ENCODE measurements around the gene HK1. TPM values are rescaled to one million over a fixed set of nuclear protein-coding genes. Genes with fewer than 3 reads are reported as not detected.
A peak's percentile ranks its signal among the peaks of the same experiment; 100 is the strongest.

Gene HK1
- total and polyA plus RNA-seq, 2 donors = 37.5 to 130 TPM

GRCh38 chr10:69398466-69398865 is 120.2 kb downstream of the HK1 start:
- H3K36me3 ChIP-seq (ENCODE audit: insufficient read depth) = peaks cover 2% of the 10 kb centered on the region
- 53% methylated on average over 16 of the region's 16 CpGs for WGBS
- no peaks in the 10 kb centered on the region for H3K4me1 ChIP-seq (ENCODE audit: insufficient read depth)
- H3K27ac ChIP-seq (ENCODE audit: low read depth) = no peak overlapping the region
- DNase-seq (ENCODE audit: extremely low spot score) = no peak
- H3K4me3 ChIP-seq (ENCODE audit: low read depth, low read length) = no peak overlapping the region

- Histone ChIP-seq H3K4me1 (ENCODE audit: insufficient read depth) (no peaks in the 10 kb centered on the region), H3K4me3 (ENCODE audit: low read depth, low read length) (no peak overlapping the region), H3K36me3 (ENCODE audit: insufficient read depth) (peaks cover 2% of the 10 kb centered on the region), H3K27ac (ENCODE audit: low read depth) (no peak overlapping the region)
- WGBS = 89% methylated on average over 23 of the region's 23 CpGs
- DNase-seq (ENCODE audit: extremely low spot score) = no peak
Measured at GRCh38 chr10:69400936-69401335, 122.6 kb downstream of the HK1 start.

GRCh38 chr10:69401416-69401815 is 123.1 kb downstream of the HK1 start:
- 88% methylated on average over 11 of the region's 11 CpGs for WGBS
- Histone ChIP-seq H3K36me3 (ENCODE audit: insufficient read depth) (peaks cover 2% of the 10 kb centered on the region), H3K4me3 (ENCODE audit: low read depth, low read length) (no peak overlapping the region), H3K27ac (ENCODE audit: low read depth) (no peak overlapping the region), H3K4me1 (ENCODE audit: insufficient read depth) (no peaks in the 10 kb centered on the region)
- DNase-seq (ENCODE audit: extremely low spot score) = no peak

- 61% methylated on average over 6 of the region's 6 CpGs for WGBS
- H3K4me1 ChIP-seq (ENCODE audit: insufficient read depth) = no peaks in the 10 kb centered on the region
Measured at GRCh38 chr10:69402386-69402785, 124.1 kb downstream of the HK1 start.

GRCh38 chr10:69403066-69403465 is 124.8 kb downstream of the HK1 start:
- H3K4me1 ChIP-seq (ENCODE audit: insufficient read depth) = no peaks in the 10 kb centered on the region
- H3K27ac ChIP-seq (ENCODE audit: low read depth) = no peak overlapping the region
- peaks cover 2% of the 10 kb centered on the region for H3K36me3 ChIP-seq (ENCODE audit: insufficient read depth)
- no peak for DNase-seq (ENCODE audit: extremely low spot score)
- whole genome bisulfite sequencing = 64% methylated on average over 1 of the region's 1 CpG
- H3K4me3 ChIP-seq (ENCODE audit: low read depth, low read length) = no peak overlapping the region

More at GRCh38 chr10:69402386-69402785, 124.1 kb downstream of the HK1 start:
- peaks cover 2% of the 10 kb centered on the region for H3K36me3 ChIP-seq (ENCODE audit: insufficient read depth)
- no peak overlapping the region for H3K27ac ChIP-seq (ENCODE audit: low read depth)
- no peak overlapping the region for H3K4me3 ChIP-seq (ENCODE audit: low read depth, low read length)
- DNase-seq (ENCODE audit: extremely low spot score) = no peak

GRCh38 chr10:69403519-69403918 is 125.2 kb downstream of the HK1 start:
- H3K36me3 ChIP-seq (ENCODE audit: insufficient read depth) = peaks cover 2% of the 10 kb centered on the region
- no peaks in the 10 kb centered on the region for H3K4me1 ChIP-seq (ENCODE audit: insufficient read depth)
- DNase-seq (ENCODE audit: extremely low spot score) = no peak

GRCh38 chr10:69404786-69405185 is 126.5 kb downstream of the HK1 start:
- no peak for DNase-seq (ENCODE audit: extremely low spot score)
- H3K4me1 ChIP-seq (ENCODE audit: insufficient read depth) = no peaks in the 10 kb centered on the region
- H3K27ac ChIP-seq (ENCODE audit: low read depth) = no peak overlapping the region
- H3K4me3 ChIP-seq (ENCODE audit: low read depth, low read length) = no peak overlapping the region
- H3K36me3 ChIP-seq (ENCODE audit: insufficient read depth) = peaks cover 2% of the 10 kb centered on the region
- WGBS = 88% methylated on average over 10 of the region's 10 CpGs

More at GRCh38 chr10:69403519-69403918, 125.2 kb downstream of the HK1 start:
- no peak overlapping the region for H3K4me3 ChIP-seq (ENCODE audit: low read depth, low read length)
- 41% methylated on average over 3 of the region's 3 CpGs for WGBS
- no peak overlapping the region for H3K27ac ChIP-seq (ENCODE audit: low read depth)

GRCh38 chr10:69405221-69405620 is 126.9 kb downstream of the HK1 start:
- Histone ChIP-seq H3K4me1 (ENCODE audit: insufficient read depth) (no peaks in the 10 kb centered on the region), H3K36me3 (ENCODE audit: insufficient read depth) (no peaks in the 10 kb centered on the region), H3K4me3 (ENCODE audit: low read depth, low read length) (no peak overlapping the region), H3K27ac (ENCODE audit: low read depth) (no peak overlapping the region)
- no peak for DNase-seq (ENCODE audit: extremely low spot score)
- WGBS = 60% methylated on average over 4 of the region's 4 CpGs

GRCh38 chr10:69406302-69406811 is 128.1 kb downstream of the HK1 start:
- Histone ChIP-seq H3K27ac (ENCODE audit: low read depth) (no peak overlapping the region), H3K4me1 (ENCODE audit: insufficient read depth) (no peaks in the 10 kb centered on the region), H3K36me3 (ENCODE audit: insufficient read depth) (no peaks in the 10 kb centered on the region), H3K4me3 (ENCODE audit: low read depth, low read length) (no peak overlapping the region)
- WGBS = 32% methylated on average over 5 of the region's 5 CpGs
- DNase-seq (ENCODE audit: extremely low spot score) = no peak

- Histone ChIP-seq H3K4me3 (ENCODE audit: low read depth, low read length) (no peak overlapping the region), H3K27ac (ENCODE audit: low read depth) (no peak overlapping the region), H3K4me1 (ENCODE audit: insufficient read depth) (no peaks in the 10 kb centered on the region), H3K36me3 (ENCODE audit: insufficient read depth) (no peaks in the 10 kb centered on the region)
- no peak for DNase-seq (ENCODE audit: extremely low spot score)
- WGBS = 59% methylated on average over 6 of the region's 6 CpGs
Measured at GRCh38 chr10:69406816-69407580, 128.7 kb downstream of the HK1 start.

- no peak for DNase-seq (ENCODE audit: extremely low spot score)
- Histone ChIP-seq H3K36me3 (ENCODE audit: insufficient read depth) (no peaks in the 10 kb centered on the region), H3K4me3 (ENCODE audit: low read depth, low read length) (no peak overlapping the region), H3K27ac (ENCODE audit: low read depth) (no peak overlapping the region), H3K4me1 (ENCODE audit: insufficient read depth) (no peaks in the 10 kb centered on the region)
- WGBS = 72% methylated on average over 14 of the region's 14 CpGs
Measured at GRCh38 chr10:69407621-69408301, 129.5 kb downstream of the HK1 start.

GRCh38 chr10:69408318-69409175 is 130.3 kb downstream of the HK1 start:
- no peak overlapping the region for H3K4me3 ChIP-seq (ENCODE audit: low read depth, low read length)
- DNase-seq (ENCODE audit: extremely low spot score) = no peak
- no peaks in the 10 kb centered on the region for H3K36me3 ChIP-seq (ENCODE audit: insufficient read depth)
- WGBS = 3% methylated on average over 62 of the region's 64 CpGs
- H3K27ac ChIP-seq (ENCODE audit: low read depth) = peak overlapping the region; percentile 85
- no peaks in the 10 kb centered on the region for H3K4me1 ChIP-seq (ENCODE audit: insufficient read depth)

- peak overlapping the region; percentile 85 for H3K27ac ChIP-seq (ENCODE audit: low read depth)
- H3K4me3 ChIP-seq (ENCODE audit: low read depth, low read length) = no peak overlapping the region
- WGBS = 17% methylated on average over 7 of the region's 7 CpGs
- H3K4me1 ChIP-seq (ENCODE audit: insufficient read depth) = no peaks in the 10 kb centered on the region
- DNase-seq (ENCODE audit: extremely low spot score) = no peak
- no peaks in the 10 kb centered on the region for H3K36me3 ChIP-seq (ENCODE audit: insufficient read depth)
Measured at GRCh38 chr10:69409176-69409495, 130.8 kb downstream of the HK1 start.

Measured in urinary bladder (tissue), 4 donors.